Activated B cell treated with CpG ODN at 0.5 μM for 24 hours (primary cell): ENCODE measurements around the gene SPATS2. TPM values are rescaled to one million over a fixed set of nuclear protein-coding genes. Genes with fewer than 3 reads are reported as not detected.
A peak's percentile ranks its signal among the peaks of the same experiment; 100 is the strongest.
"Not testable (repeated sequence)": the region's sequence is repeated elsewhere in the genome, so short reads cannot be mapped to it uniquely, and the experiment has no call there.

Source experiments
- ATAC-seq: fragments of 200-7000 bp; cut with Tn5 transposase; one replicate; pipeline ENCODE4 v1.10.0; 2021; ENCODE audit warnings: low read depth, mild to moderate bottlenecking, moderate library complexity
- CTCF ChIA-PET: fragments of 350-600 bp; sonication (Branson Sonifier 250); formaldehyde crosslinking; loops from one replicate; lab custom pipeline; 2021; ENCODE audit warnings: antibody characterized with exemption; lab: Charles Lee
- POLR2A ChIA-PET: fragments of 350-600 bp; sonication (Branson Sonifier 250); formaldehyde crosslinking; loops from one replicate; lab custom pipeline; 2021; ENCODE audit warnings: antibody characterized with exemption; lab: Charles Lee
- DNase-seq: peaks from one replicate; pipeline ENCODE4 v3.0.0; 2022
- H3K27ac Mint-ChIP-seq: one replicate; pipeline ENCODE4 v1.8.0; 2020; ENCODE audit warnings: mixed read lengths
- H3K27me3 Mint-ChIP-seq: one replicate; pipeline ENCODE4 v1.8.0; 2021; ENCODE audit warnings: mixed read lengths
- H3K36me3 Mint-ChIP-seq: one replicate; pipeline ENCODE4 v1.8.0; 2021; ENCODE audit warnings: low read depth, mixed read lengths
- H3K4me1 Mint-ChIP-seq: one replicate; pipeline ENCODE4 v1.8.0; 2021; ENCODE audit warnings: mixed read lengths
- H3K4me3 Mint-ChIP-seq: one replicate; pipeline ENCODE4 v1.8.0; 2020; ENCODE audit warnings: mild to moderate bottlenecking, mixed read lengths
- H3K9me3 Mint-ChIP-seq: one replicate; pipeline ENCODE4 v1.8.0; 2020; ENCODE audit warnings: mixed read lengths
- intact Hi-C: fragments of 100-400 bp; cut with micrococcal nuclease; formaldehyde crosslinking; loops from one replicate; pipeline ENCODE4 v1.15.1; 2024
- total RNA-seq: library from RNA; stranded (reverse); gene quantifications from 2 replicates; pipeline ENCODE4 v1.2.3, GENCODE V29; 2022
- TF ChIP-seq, protein P1 (sequence below): fragments of 200-600 bp; IDR thresholded peaks from one replicate; pipeline ENCODE4 v1.8.0; 2022; ENCODE audit warnings: antibody characterized with exemption, mild to moderate bottlenecking

SPATS2 gene
- total RNA-seq, 1 donor from 2014 or later = 18.9 TPM

DNA sequence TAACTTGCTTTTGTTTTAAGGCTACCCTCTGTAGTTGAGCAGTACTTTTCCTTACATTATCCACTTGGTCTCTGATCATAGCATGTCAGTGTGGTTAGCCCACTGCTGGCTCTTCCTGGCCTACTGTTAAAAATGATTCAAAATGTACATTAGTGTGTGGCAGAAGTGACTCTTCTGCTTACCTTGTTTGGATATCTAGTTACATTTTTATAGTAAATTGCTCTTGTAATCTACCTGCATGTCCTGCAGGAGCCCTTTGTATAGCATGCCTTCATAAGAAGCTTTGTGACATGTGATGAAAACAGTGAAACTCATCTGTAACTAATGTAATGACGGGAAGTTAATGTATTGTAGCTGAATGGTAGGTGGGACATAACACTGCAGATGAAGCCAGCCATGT, 8.1 kb downstream of the SPATS2 start:
- Mint-ChIP-seq H3K4me1 (peaks cover 16% of the 10 kb centered on the region), H3K4me3 (no peak overlapping the region), H3K27me3 (no peaks in the 10 kb centered on the region), H3K27ac (no peak overlapping the region), H3K36me3 (no peaks in the 10 kb centered on the region), H3K9me3 (no peaks in the 10 kb centered on the region)
- intact Hi-C loops = no loop called here
- TF ChIP-seq, protein P1, sequence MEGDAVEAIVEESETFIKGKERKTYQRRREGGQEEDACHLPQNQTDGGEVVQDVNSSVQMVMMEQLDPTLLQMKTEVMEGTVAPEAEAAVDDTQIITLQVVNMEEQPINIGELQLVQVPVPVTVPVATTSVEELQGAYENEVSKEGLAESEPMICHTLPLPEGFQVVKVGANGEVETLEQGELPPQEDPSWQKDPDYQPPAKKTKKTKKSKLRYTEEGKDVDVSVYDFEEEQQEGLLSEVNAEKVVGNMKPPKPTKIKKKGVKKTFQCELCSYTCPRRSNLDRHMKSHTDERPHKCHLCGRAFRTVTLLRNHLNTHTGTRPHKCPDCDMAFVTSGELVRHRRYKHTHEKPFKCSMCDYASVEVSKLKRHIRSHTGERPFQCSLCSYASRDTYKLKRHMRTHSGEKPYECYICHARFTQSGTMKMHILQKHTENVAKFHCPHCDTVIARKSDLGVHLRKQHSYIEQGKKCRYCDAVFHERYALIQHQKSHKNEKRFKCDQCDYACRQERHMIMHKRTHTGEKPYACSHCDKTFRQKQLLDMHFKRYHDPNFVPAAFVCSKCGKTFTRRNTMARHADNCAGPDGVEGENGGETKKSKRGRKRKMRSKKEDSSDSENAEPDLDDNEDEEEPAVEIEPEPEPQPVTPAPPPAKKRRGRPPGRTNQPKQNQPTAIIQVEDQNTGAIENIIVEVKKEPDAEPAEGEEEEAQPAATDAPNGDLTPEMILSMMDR = no peak
- ChIA-PET CTCF (interaction anchor here (1.0 to 1.4 kb wide), 3 partner anchors 17 to 139 kb away, joined by 3 to 4 read pairs (median 3); no protein-coding TSS in a partner anchor), POLR2A (interaction anchor here (1.2 kb wide), 1 partner anchor 9 kb away, joined by 4 read pairs; the partner anchor contains the start of gene SPATS2)
- no peak for DNase-seq
- ATAC-seq = no peak

DNA sequence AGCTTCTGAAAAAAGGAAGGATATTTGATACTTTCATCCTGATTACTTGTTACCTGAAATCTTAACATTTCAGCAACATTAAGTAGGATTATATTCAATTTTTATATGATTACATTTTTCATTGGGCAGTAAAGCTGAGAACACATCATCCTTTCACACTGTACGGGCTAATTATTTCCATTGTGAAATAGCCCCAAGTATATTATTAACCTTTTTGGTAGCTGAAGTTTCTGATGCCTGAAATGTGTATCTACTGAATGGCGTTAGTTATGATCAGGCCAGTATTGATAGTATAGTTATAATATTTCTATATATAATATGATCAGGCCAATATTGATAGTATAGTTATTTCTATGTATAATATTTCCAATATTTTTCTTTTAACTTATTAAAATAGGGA, 10.1 kb downstream of the SPATS2 start:
- Mint-ChIP-seq H3K4me1 (no peaks in the 10 kb centered on the region), H3K4me3 (no peak overlapping the region), H3K36me3 (no peaks in the 10 kb centered on the region), H3K27me3 (no peaks in the 10 kb centered on the region), H3K27ac (no peak overlapping the region), H3K9me3 (no peaks in the 10 kb centered on the region)
- ATAC-seq (no peak), DNase-seq (no peak)
- TF ChIP-seq, protein P1 = no peak
- intact Hi-C loops = no loop called here
- ChIA-PET POLR2A (interaction anchor here (0.8 to 1.1 kb wide), 2 partner anchors 10 to 12 kb away, joined by 4 to 6 read pairs; partner anchors contain the start of gene SPATS2), CTCF (interaction anchor here (1.0 kb wide), 3 partner anchors 19 to 136 kb away, joined by 3 to 4 read pairs (median 3); no protein-coding TSS in a partner anchor)

GRCh38 chr12:49380184-49380583, 12.9 kb downstream of the SPATS2 start:
- ATAC-seq, H3K9me3 Mint-ChIP-seq, H3K27ac Mint-ChIP-seq, H3K4me1 Mint-ChIP-seq, H3K4me3 Mint-ChIP-seq, CTCF ChIA-PET, H3K36me3 Mint-ChIP-seq, DNase-seq, intact Hi-C loops, H3K27me3 Mint-ChIP-seq, POLR2A ChIA-PET: not testable (repeated sequence)

DNA sequence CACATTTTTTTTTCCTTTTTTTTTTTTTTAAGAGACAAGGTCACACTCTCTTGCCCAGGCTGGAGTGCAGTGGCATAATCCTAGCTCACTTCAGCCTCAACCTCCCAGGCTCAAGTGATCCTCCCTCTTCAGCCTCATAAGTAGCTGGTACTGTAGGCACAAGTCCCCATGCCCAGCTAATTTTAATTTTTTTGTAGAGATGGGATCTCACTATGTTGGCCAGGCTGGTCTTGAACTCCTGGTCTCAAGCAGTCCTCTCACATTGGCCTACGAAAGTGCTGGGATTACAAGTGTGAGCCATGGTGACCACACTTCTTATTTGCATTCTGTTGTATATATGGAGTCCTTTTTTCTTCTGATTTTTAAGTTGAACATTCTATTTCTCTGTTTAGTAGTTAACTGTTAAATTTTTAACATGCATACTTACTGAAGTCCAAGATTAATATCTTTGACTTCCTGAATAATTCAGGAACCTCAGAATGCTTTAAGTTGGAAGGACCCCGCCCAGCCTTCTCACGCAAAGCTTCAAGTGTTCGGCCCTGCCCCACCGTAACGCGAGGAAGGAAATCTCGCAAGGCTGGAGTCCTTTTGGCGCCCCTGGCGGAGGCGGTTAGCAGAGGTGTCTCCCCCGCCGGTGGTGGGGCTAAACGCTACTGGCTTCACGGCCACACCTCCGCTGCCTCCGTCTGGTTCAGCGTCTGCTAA, 21.6 kb downstream of the SPATS2 start:
- peaks cover 5% of the 10 kb centered on the region for H3K36me3 Mint-ChIP-seq
- POLR2A ChIA-PET = interaction anchor here (1.0 to 2.3 kb wide), 2 partner anchors 12 to 22 kb away, joined by 4 to 6 read pairs; partner anchors contain the start of gene SPATS2
- H3K9me3 Mint-ChIP-seq = no peaks in the 10 kb centered on the region
- CTCF ChIA-PET = interaction anchor here (1.2 to 1.6 kb wide), 6 partner anchors 9 to 125 kb away, joined by 3 to 7 read pairs (median 4); partner anchors contain the start of gene SPATS2
- TF ChIP-seq, protein P1 = no peak
- H3K4me1 Mint-ChIP-seq = peaks cover 4% of the 10 kb centered on the region
- no peak overlapping the region for H3K27ac Mint-ChIP-seq
- DNase-seq (peak; percentile 49), ATAC-seq (peak; percentile 94)
- H3K4me3 Mint-ChIP-seq = peak overlapping the region; percentile 50
- H3K27me3 Mint-ChIP-seq = no peaks in the 10 kb centered on the region
- intact Hi-C loops = loop anchor here (2.0 kb wide), 1 partner anchor 18 kb away; no protein-coding TSS in a partner anchor

- TF ChIP-seq, protein P1 = no peak
- intact Hi-C loops = loop anchor here (2.0 kb wide), 1 partner anchor 19 kb away; no protein-coding TSS in a partner anchor
- DNase-seq = no peak
- peak overlapping the region; percentile 50 for H3K4me3 Mint-ChIP-seq
- ChIA-PET CTCF (interaction anchor here (1.2 to 1.6 kb wide), 6 partner anchors 9 to 125 kb away, joined by 3 to 7 read pairs (median 4); partner anchors contain the start of gene SPATS2), POLR2A (interaction anchor here (1.0 to 2.3 kb wide), 2 partner anchors 12 to 23 kb away, joined by 4 to 6 read pairs; partner anchors contain the start of gene SPATS2)
- H3K9me3 Mint-ChIP-seq = no peaks in the 10 kb centered on the region
- no peak overlapping the region for H3K27ac Mint-ChIP-seq
- peaks cover 4% of the 10 kb centered on the region for H3K4me1 Mint-ChIP-seq
- no peaks in the 10 kb centered on the region for H3K27me3 Mint-ChIP-seq
- peaks cover 4% of the 10 kb centered on the region for H3K36me3 Mint-ChIP-seq
- no peak for ATAC-seq
These were observed 22.1 kb downstream of the SPATS2 start for GRCh38 chr12:49389387-49389703.
